ENCODE data around the gene PROM2. TPM values are rescaled to one million over a fixed set of nuclear protein-coding genes. Genes with fewer than 3 reads are reported as not detected.
"Not testable (repeated sequence)": the region's sequence is repeated elsewhere in the genome, so short reads cannot be mapped to it uniquely, and the experiment has no call there.

PROM2 gene
- polyA plus RNA-seq: not detected

GRCh38 chr2:95274291-95275150, at the start of gene PROM2:
Gene PROM2, plus strand, starts transcription at chr2:95274449. Its CDS starts 137 bp downstream, at chr2:95274586.
- H3K4me1 Mint-ChIP-seq: no peaks in the 10 kb centered on the region
- no peaks in the 10 kb centered on the region for H3K9me3 Mint-ChIP-seq
- peaks cover 2% of the 10 kb centered on the region for H3K36me3 Mint-ChIP-seq
- H3K4me3 Mint-ChIP-seq: no peak within 1 kb of the TSS
- H3K27ac Mint-ChIP-seq: no peak within 1 kb of the TSS
- peaks cover 4% of the 10 kb centered on the region for H3K27me3 Mint-ChIP-seq

- Mint-ChIP-seq H3K27me3 (peaks cover 4% of the 10 kb centered on the region), H3K36me3 (peaks cover 9% of the 10 kb centered on the region), H3K9me3 (peaks cover 10 to 49% (median 31%) of the 10 kb centered on the region in 3 donors), H3K27ac (no peak overlapping the region), H3K4me3 (no peak overlapping the region), H3K4me1 (no peaks in the 10 kb centered on the region)
Observed at GRCh38 chr2:95225658-95226057, 48.6 kb upstream of the PROM2 start.

GRCh38 chr2:95231723-95232122, 42.5 kb upstream of the PROM2 start:
- peaks cover 4% of the 10 kb centered on the region for H3K27me3 Mint-ChIP-seq
- peaks cover 5% of the 10 kb centered on the region for H3K36me3 Mint-ChIP-seq
- no peak overlapping the region for H3K27ac Mint-ChIP-seq
- H3K4me1 Mint-ChIP-seq: no peaks in the 10 kb centered on the region
- H3K9me3 Mint-ChIP-seq: peaks cover 8 to 23% (median 23%) of the 10 kb centered on the region in 3 donors
- H3K4me3 Mint-ChIP-seq: no peak overlapping the region

- peaks cover 4% of the 10 kb centered on the region for H3K27me3 Mint-ChIP-seq
- H3K36me3 Mint-ChIP-seq: peaks cover 5% of the 10 kb centered on the region
- no peaks in the 10 kb centered on the region for H3K4me1 Mint-ChIP-seq
- no peak overlapping the region for H3K27ac Mint-ChIP-seq
- no peak overlapping the region for H3K4me3 Mint-ChIP-seq
- H3K9me3 Mint-ChIP-seq: peaks cover 10 to 24% (median 23%) of the 10 kb centered on the region in 3 donors
Observed at GRCh38 chr2:95232232-95232631, 42.0 kb upstream of the PROM2 start.

GRCh38 chr2:95234286-95234785, 39.9 kb upstream of the PROM2 start:
- H3K4me1 Mint-ChIP-seq: no peaks in the 10 kb centered on the region

GRCh38 chr2:95234816-95235215, 39.4 kb upstream of the PROM2 start:
- Mint-ChIP-seq H3K4me1 (no peaks in the 10 kb centered on the region), H3K27ac (no peak overlapping the region), H3K27me3 (no peaks in the 10 kb centered on the region), H3K36me3 (peaks cover 5% of the 10 kb centered on the region), H3K4me3 (no peak overlapping the region), H3K9me3 (peaks cover 7 to 26% (median 25%) of the 10 kb centered on the region in 3 donors)

More at GRCh38 chr2:95234286-95234785, 39.9 kb upstream of the PROM2 start:
- peaks cover 5% of the 10 kb centered on the region for H3K36me3 Mint-ChIP-seq
- no peaks in the 10 kb centered on the region for H3K27me3 Mint-ChIP-seq
- no peak overlapping the region for H3K27ac Mint-ChIP-seq
- no peak overlapping the region for H3K4me3 Mint-ChIP-seq
- H3K9me3 Mint-ChIP-seq: peaks cover 7 to 25% (median 23%) of the 10 kb centered on the region in 3 donors

- Mint-ChIP-seq H3K36me3 (peaks cover 6% of the 10 kb centered on the region), H3K27me3 (no peaks in the 10 kb centered on the region), H3K27ac (no peak overlapping the region), H3K9me3 (peaks cover 7 to 36% (median 33%) of the 10 kb centered on the region in 3 donors), H3K4me3 (no peak overlapping the region), H3K4me1 (no peaks in the 10 kb centered on the region)
Observed at GRCh38 chr2:95238131-95238530, 36.1 kb upstream of the PROM2 start.

GRCh38 chr2:95240091-95240490, 34.2 kb upstream of the PROM2 start:
- H3K4me3 Mint-ChIP-seq: no peak overlapping the region
- peaks cover 5 to 39% (median 33%) of the 10 kb centered on the region in 3 donors for H3K9me3 Mint-ChIP-seq
- no peaks in the 10 kb centered on the region for H3K4me1 Mint-ChIP-seq
- no peak overlapping the region for H3K27ac Mint-ChIP-seq
- no peaks in the 10 kb centered on the region for H3K27me3 Mint-ChIP-seq
- peaks cover 5% of the 10 kb centered on the region for H3K36me3 Mint-ChIP-seq

GRCh38 chr2:95240556-95240955, 33.7 kb upstream of the PROM2 start:
- H3K27me3 Mint-ChIP-seq: no peaks in the 10 kb centered on the region
- H3K4me1 Mint-ChIP-seq: no peaks in the 10 kb centered on the region
- peaks cover 6 to 39% (median 33%) of the 10 kb centered on the region in 3 donors for H3K9me3 Mint-ChIP-seq
- H3K4me3 Mint-ChIP-seq: no peak overlapping the region
- H3K27ac Mint-ChIP-seq: no peak overlapping the region
- H3K36me3 Mint-ChIP-seq: peaks cover 5% of the 10 kb centered on the region

- not testable (repeated sequence) for H3K27ac Mint-ChIP-seq, H3K4me1 Mint-ChIP-seq, H3K36me3 Mint-ChIP-seq, H3K27me3 Mint-ChIP-seq
- Mint-ChIP-seq H3K9me3 (peaks cover 8 to 40% (median 36%) of the 10 kb centered on the region in 3 donors), H3K4me3 (peak overlapping the region in 2 of 4 donors; percentile 14 to 47)
Observed at GRCh38 chr2:95242084-95242483, 32.2 kb upstream of the PROM2 start.

- peaks cover 3% of the 10 kb centered on the region for H3K27me3 Mint-ChIP-seq
- no peaks in the 10 kb centered on the region for H3K4me1 Mint-ChIP-seq
- no peak overlapping the region for H3K27ac Mint-ChIP-seq
- H3K36me3 Mint-ChIP-seq: no peaks in the 10 kb centered on the region
- peaks cover 4 to 17% (median 16%) of the 10 kb centered on the region in 3 donors for H3K9me3 Mint-ChIP-seq
- H3K4me3 Mint-ChIP-seq: no peak overlapping the region
Observed at GRCh38 chr2:95258271-95258670, 16.0 kb upstream of the PROM2 start.

GRCh38 chr2:95260028-95261023, 13.9 kb upstream of the PROM2 start:
- Mint-ChIP-seq H3K27me3 (peaks cover 3% of the 10 kb centered on the region), H3K27ac (no peak overlapping the region), H3K4me1 (no peaks in the 10 kb centered on the region)

GRCh38 chr2:95261602-95262001, 12.6 kb upstream of the PROM2 start:
- Mint-ChIP-seq H3K9me3 (peaks cover 0 to 13% (median 8%) of the 10 kb centered on the region in 3 donors), H3K4me1 (no peaks in the 10 kb centered on the region), H3K36me3 (no peaks in the 10 kb centered on the region), H3K27ac (no peak overlapping the region), H3K27me3 (peaks cover 3% of the 10 kb centered on the region), H3K4me3 (no peak overlapping the region)

More at GRCh38 chr2:95260028-95261023, 13.9 kb upstream of the PROM2 start:
- H3K4me3 Mint-ChIP-seq: no peak overlapping the region
- peaks cover 0 to 13% (median 11%) of the 10 kb centered on the region in 3 donors for H3K9me3 Mint-ChIP-seq
- H3K36me3 Mint-ChIP-seq: no peaks in the 10 kb centered on the region

- H3K27me3 Mint-ChIP-seq: peaks cover 3% of the 10 kb centered on the region
- no peaks in the 10 kb centered on the region for H3K36me3 Mint-ChIP-seq
- no peaks in the 10 kb centered on the region for H3K4me1 Mint-ChIP-seq
- no peak overlapping the region for H3K27ac Mint-ChIP-seq
- H3K9me3 Mint-ChIP-seq: peaks cover 0 to 12% (median 6%) of the 10 kb centered on the region in 3 donors
- no peak overlapping the region for H3K4me3 Mint-ChIP-seq
Observed at GRCh38 chr2:95262896-95263542, 11.2 kb upstream of the PROM2 start.

Measured in IgD-negative memory B cell (primary cell).